H9 (cell line): ENCODE data around the gene TSPAN18. TPM values are rescaled to one million over a fixed set of nuclear protein-coding genes. Genes with fewer than 3 reads are reported as not detected.

Experiments used
- DNase-seq: peaks from one replicate; pipeline ENCODE4 v3.0.0-alpha.2; 2017
- H2AFZ ChIP-seq: one replicate; pipeline ENCODE4 v1.6.1; 2013; ENCODE audit warnings: mild to moderate bottlenecking, low read length, control low read depth, moderate library complexity
- H2AK5ac ChIP-seq: 2 replicates; pipeline ENCODE4 v1.6.1; 2013; ENCODE audit warnings: low read length, control low read depth, mixed read lengths; ENCODE audit not compliant: insufficient read length
- H2BK120ac ChIP-seq: one replicate; pipeline ENCODE4 v1.6.1; 2013; ENCODE audit warnings: low read depth, mild to moderate bottlenecking, low read length, control low read depth, inconsistent platforms; ENCODE audit not compliant: poor library complexity, severe bottlenecking
- H2BK12ac ChIP-seq: 2 replicates; pipeline ENCODE4 v1.6.1; 2013; ENCODE audit warnings: low read length, control low read depth, mixed read lengths, low read depth; ENCODE audit not compliant: insufficient read length
- H2BK15ac ChIP-seq: 2 replicates; pipeline ENCODE4 v1.6.1; 2013; ENCODE audit warnings: low read depth, low read length, control low read depth
- H2BK20ac ChIP-seq: one replicate; pipeline ENCODE4 v1.6.1; 2013; ENCODE audit warnings: low read depth, mild to moderate bottlenecking, low read length, control low read depth, inconsistent platforms; ENCODE audit not compliant: poor library complexity, severe bottlenecking
- H2BK5ac ChIP-seq: 2 replicates; pipeline ENCODE4 v1.6.1; 2013; ENCODE audit warnings: low read length, control low read depth, mixed read lengths; ENCODE audit not compliant: insufficient read length
- H3K14ac ChIP-seq: 2 replicates; pipeline ENCODE4 v1.6.1; 2013; ENCODE audit warnings: low read length, control low read depth; ENCODE audit not compliant: insufficient read depth
- H3K18ac ChIP-seq: 2 replicates; pipeline ENCODE4 v1.6.1; 2013; ENCODE audit warnings: low read depth, mild to moderate bottlenecking, mixed read lengths, low read length, control low read depth; ENCODE audit not compliant: insufficient read length
- H3K23ac ChIP-seq: 2 replicates; pipeline ENCODE4 v1.6.1; 2013; ENCODE audit warnings: low read length, control low read depth, mixed read lengths, low read depth; ENCODE audit not compliant: insufficient read length
- H3K23me2 ChIP-seq: 2 replicates; pipeline ENCODE4 v1.6.1; 2013; ENCODE audit warnings: low read depth, mild to moderate bottlenecking, mixed read lengths, low read length, control low read depth; ENCODE audit not compliant: insufficient read length, poor library complexity, severe bottlenecking
- H3K27ac ChIP-seq: 2 replicates; pipeline ENCODE4 v1.5.1; 2013; ENCODE audit warnings: low read length, control low read depth, mixed read lengths, low read depth; ENCODE audit not compliant: insufficient read length
- H3K27me3 ChIP-seq: 2 replicates; pipeline ENCODE4 v1.6.1; 2013; ENCODE audit warnings: low read length, control low read depth, inconsistent platforms; ENCODE audit not compliant: insufficient read depth
- H3K4ac ChIP-seq: 2 replicates; pipeline ENCODE4 v1.6.1; 2013; ENCODE audit warnings: low read depth, mild to moderate bottlenecking, control low read depth, inconsistent platforms, low read length, moderate library complexity
- H3K4me1 ChIP-seq: 2 replicates; pipeline ENCODE4 v1.6.1; 2013; ENCODE audit warnings: low read length, control low read depth, inconsistent platforms; ENCODE audit not compliant: insufficient read depth
- H3K4me2 ChIP-seq: 2 replicates; pipeline ENCODE4 v1.6.1; 2013; ENCODE audit warnings: low read length, control low read depth, mixed read lengths; ENCODE audit not compliant: insufficient read length, insufficient read depth
- H3K56ac ChIP-seq: 2 replicates; pipeline ENCODE4 v1.6.1; 2013; ENCODE audit warnings: low read depth, mild to moderate bottlenecking, mixed read lengths, low read length, control low read depth; ENCODE audit not compliant: insufficient read length
- H3K79me1 ChIP-seq: 2 replicates; pipeline ENCODE4 v1.6.1; 2013; ENCODE audit warnings: low read depth, mild to moderate bottlenecking, moderate library complexity, low read length, control low read depth, inconsistent platforms; ENCODE audit not compliant: insufficient read depth, poor library complexity, severe bottlenecking
- H3K79me2 ChIP-seq: 2 replicates; pipeline ENCODE4 v1.6.1; 2013; ENCODE audit warnings: low read length, control low read depth, inconsistent platforms; ENCODE audit not compliant: insufficient read depth
- H3K9ac ChIP-seq: 2 replicates; pipeline ENCODE4 v1.6.1; 2013; ENCODE audit warnings: low read length, control low read depth, mixed read lengths; ENCODE audit not compliant: insufficient read length; ENCODE audit errors: extremely low read depth
- H3K9me3 ChIP-seq: one replicate; pipeline ENCODE4 v1.6.1; 2013; ENCODE audit warnings: low read depth, low read length, inconsistent platforms; ENCODE audit not compliant: control insufficient read depth
- H3T11ph ChIP-seq: one replicate; pipeline ENCODE4 v1.6.1; 2013; ENCODE audit warnings: mild to moderate bottlenecking, low read length, control low read depth, inconsistent platforms
- H4K20me1 ChIP-seq: one replicate; pipeline ENCODE4 v1.6.1; 2013; ENCODE audit not compliant: control insufficient read depth, insufficient read length, insufficient read depth
- H4K5ac ChIP-seq: 2 replicates; pipeline ENCODE4 v1.6.1; 2013; ENCODE audit warnings: low read depth, mild to moderate bottlenecking, mixed read lengths, low read length, control low read depth; ENCODE audit not compliant: insufficient read length
- H4K8ac ChIP-seq: replicated peaks from 2 replicates; pipeline ENCODE4 v1.6.1; 2013; ENCODE audit warnings: low read length, control low read depth, mixed read lengths, low read depth; ENCODE audit not compliant: insufficient read length
- H4K91ac ChIP-seq: 2 replicates; pipeline ENCODE4 v1.6.1; 2013; ENCODE audit warnings: low read depth, mild to moderate bottlenecking, moderate library complexity, mixed read lengths, low read length, control low read depth; ENCODE audit not compliant: insufficient read length
- H3K27ac Mint-ChIP-seq, 3 experiments: 2 replicates in 2 of 3; 3 replicates in 1 of 3; pipeline ENCODE4 v1.8.0; 2020 to 2021; ENCODE audit warnings: mixed read lengths in 3 of 3, mild to moderate bottlenecking in 1 of 3, moderate library complexity in 1 of 3
- H3K27me3 Mint-ChIP-seq: 2 replicates; pipeline ENCODE4 v1.8.0; 2021; ENCODE audit warnings: low read depth, mild to moderate bottlenecking, moderate library complexity, mixed read lengths
- H3K36me3 Mint-ChIP-seq, 3 experiments: 2 replicates in 2 of 3; 3 replicates in 1 of 3; pipeline ENCODE4 v1.8.0; 2020 to 2021; ENCODE audit warnings: low read depth in 3 of 3, mixed read lengths in 3 of 3; ENCODE audit not compliant: insufficient read depth in 1 of 3
- H3K4me1 Mint-ChIP-seq, 2 experiments: 2 replicates each; pipeline ENCODE4 v1.8.0; 2020; ENCODE audit warnings: mixed read lengths in 2 of 2
- H3K4me3 Mint-ChIP-seq, 2 experiments: 2 replicates in 1 of 2; 3 replicates in 1 of 2; pipeline ENCODE4 v1.8.0; 2020 to 2021; ENCODE audit warnings: mild to moderate bottlenecking in 2 of 2, mixed read lengths in 2 of 2, moderate library complexity in 1 of 2
- H3K9me3 Mint-ChIP-seq, 2 experiments: 2 replicates in 1 of 2; 3 replicates in 1 of 2; pipeline ENCODE4 v1.8.0; 2020; ENCODE audit warnings: mild to moderate bottlenecking in 2 of 2, mixed read lengths in 2 of 2, moderate library complexity in 1 of 2
- WGBS: extraction: QIAGEN DNeasy Blood & Tissue Kit; methylation state at CpG from one replicate; pipeline ENCODE4 v1.1.7; 2013; ENCODE audit warnings: missing lambda C conversion rate, low lambda C conversion rate, mixed read lengths; ENCODE audit not compliant: insufficient read length; ENCODE audit errors: extremely low coverage; 5-methylcytosine and 5-hydroxymethylcytosine counted together
- total RNA-seq: library from RNA; stranded (reverse); gene quantifications from 2 replicates; pipeline ENCODE4 v1.2.1, GENCODE V29; 2021
- TF ChIP-seq, protein P1 (sequence below): fragments of 200-600 bp; sonication (generic); conservative IDR thresholded peaks from 3 replicates; pipeline ENCODE4 v1.8.0; 2021; ENCODE audit warnings: antibody characterized with exemption, mild to moderate bottlenecking

TSPAN18 gene
- total RNA-seq, 1 experiment from 2014 or later: 25.3 TPM

DNA sequence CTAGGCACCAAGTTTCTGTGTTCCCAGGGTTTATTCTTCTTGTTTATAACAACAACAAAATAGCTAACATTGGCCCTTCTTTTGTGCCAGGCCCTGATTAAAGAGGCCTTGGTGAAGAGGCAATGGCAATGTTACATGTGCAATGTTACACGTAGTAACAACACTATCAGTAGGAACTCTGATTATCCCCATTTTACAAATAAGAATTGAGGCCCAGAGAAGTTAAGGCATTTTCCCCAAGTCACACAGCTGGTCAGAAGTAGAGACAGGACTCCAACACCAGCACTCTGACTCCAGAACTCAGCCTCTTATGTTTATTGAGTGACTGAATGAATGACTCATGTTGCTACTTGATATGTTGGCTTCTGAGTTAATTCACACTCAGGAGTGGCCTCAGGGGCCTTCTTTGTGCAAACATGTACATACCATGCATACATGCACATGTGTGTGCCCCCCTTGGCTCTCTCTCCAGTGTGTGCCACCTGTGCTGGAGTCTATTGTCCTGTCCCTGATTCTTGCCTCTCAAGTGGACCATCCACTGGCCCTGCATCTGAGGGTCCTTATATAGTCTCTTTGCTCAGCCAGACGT is 125.5 kb downstream of the TSPAN18 start:
- Histone ChIP-seq H3K4ac (no peak overlapping the region), H3K79me2 (no peaks in the 10 kb centered on the region), H3K4me2 (no peak overlapping the region), H2AK5ac (no peak overlapping the region), H3K4me1 (no peaks in the 10 kb centered on the region; the same call in 1 of the 2 replicates), H3K23ac (no peak overlapping the region), H3T11ph (no peak overlapping the region), H4K8ac (no peak overlapping the region), H3K9ac (no peak overlapping the region), H2AFZ (no peak overlapping the region), H2BK15ac (no peak overlapping the region), H3K14ac (no peak overlapping the region), H3K9me3 (no peaks in the 10 kb centered on the region), H3K79me1 (no peaks in the 10 kb centered on the region), H2BK120ac (no peak overlapping the region), H3K56ac (no peak overlapping the region), H3K23me2 (no peaks in the 10 kb centered on the region), H2BK20ac (no peak overlapping the region), H2BK5ac (no peak overlapping the region), H4K5ac (no peak overlapping the region), H3K27ac (no peak overlapping the region), H3K27me3 (no peaks in the 10 kb centered on the region), H4K20me1 (no peaks in the 10 kb centered on the region), H4K91ac (no peak overlapping the region), H2BK12ac (no peak overlapping the region), H3K18ac (no peak overlapping the region)
- peaks cover 37 to 55% of the 10 kb centered on the region in 2 experiments for H3K4me1 Mint-ChIP-seq
- TF ChIP-seq, protein P1, sequence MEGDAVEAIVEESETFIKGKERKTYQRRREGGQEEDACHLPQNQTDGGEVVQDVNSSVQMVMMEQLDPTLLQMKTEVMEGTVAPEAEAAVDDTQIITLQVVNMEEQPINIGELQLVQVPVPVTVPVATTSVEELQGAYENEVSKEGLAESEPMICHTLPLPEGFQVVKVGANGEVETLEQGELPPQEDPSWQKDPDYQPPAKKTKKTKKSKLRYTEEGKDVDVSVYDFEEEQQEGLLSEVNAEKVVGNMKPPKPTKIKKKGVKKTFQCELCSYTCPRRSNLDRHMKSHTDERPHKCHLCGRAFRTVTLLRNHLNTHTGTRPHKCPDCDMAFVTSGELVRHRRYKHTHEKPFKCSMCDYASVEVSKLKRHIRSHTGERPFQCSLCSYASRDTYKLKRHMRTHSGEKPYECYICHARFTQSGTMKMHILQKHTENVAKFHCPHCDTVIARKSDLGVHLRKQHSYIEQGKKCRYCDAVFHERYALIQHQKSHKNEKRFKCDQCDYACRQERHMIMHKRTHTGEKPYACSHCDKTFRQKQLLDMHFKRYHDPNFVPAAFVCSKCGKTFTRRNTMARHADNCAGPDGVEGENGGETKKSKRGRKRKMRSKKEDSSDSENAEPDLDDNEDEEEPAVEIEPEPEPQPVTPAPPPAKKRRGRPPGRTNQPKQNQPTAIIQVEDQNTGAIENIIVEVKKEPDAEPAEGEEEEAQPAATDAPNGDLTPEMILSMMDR: no peak
- peaks cover 2 to 4% (median 2%) of the 10 kb centered on the region in 3 experiments for H3K36me3 Mint-ChIP-seq
- H3K9me3 Mint-ChIP-seq: peaks cover 2 to 4% of the 10 kb centered on the region in 2 experiments
- no peak for DNase-seq
- H3K27ac Mint-ChIP-seq: no peak overlapping the region
- WGBS: no CpG with 5 or more reads among the region's 2 CpGs
- H3K4me3 Mint-ChIP-seq: no peak overlapping the region
- H3K27me3 Mint-ChIP-seq: peaks cover 7% of the 10 kb centered on the region
